K562 (cell line): ENCODE results near the gene ACO2. TPM values are rescaled to one million over a fixed set of nuclear protein-coding genes. Genes with fewer than 3 reads are reported as not detected.
A peak's percentile ranks its signal among the peaks of the same experiment; 100 is the strongest.

ENCODE experiments used
- ATAC-seq: fragments of 200-7000 bp; cut with Tn5 transposase; 3 replicates; pipeline ENCODE4 v1.9.1; 2020; ENCODE audit warnings: moderate library complexity
- BruUV-seq: library from RNA; stranded (reverse); fragments of 400-500 nt; replicated peaks from 2 replicates; lab custom pipeline; 2021; lab: Mats Ljungman, UMichigan
- CTCF ChIA-PET: fragments of 300-600 bp; formaldehyde crosslinking; extraction: SDS; loops from one replicate; lab custom pipeline; 2021; ENCODE audit warnings: low intra/inter-chr PET ratio; lab: Yijun Ruan, JAX
- POLR2A ChIA-PET: fragments of 300-600, 350-650 bp; sonication (Branson Sonifier 250); formaldehyde crosslinking; extraction: SDS; loops from one replicate; lab custom pipeline; 2021; ENCODE audit warnings: antibody characterized with exemption, inconsistent platforms; lab: Yijun Ruan, JAX
- DNase-seq, 4 experiments: peaks; one replicate each; pipeline versions ENCODE4 v3.0.0 to v3.0.0-alpha.2; 2011 to 2018; ENCODE audit warnings: low spot score in 3 of 4, mixed read lengths in 3 of 4; ENCODE audit errors: extremely low read depth in 1 of 4
- FAIRE-seq: peaks from 2 replicates; lab custom pipeline; 2011; peaks lifted over from hg19 to GRCh38; lab: Jason Lieb, UNC
- H2AFZ ChIP-seq: 2 replicates; pipeline ENCODE4 v1.6.0; 2011; ENCODE audit warnings: low read depth, low read length, control low read depth, inconsistent platforms
- H3K27ac ChIP-seq: fragments of 200-600 bp; 3 replicates; pipeline ENCODE4 v1.8.0; 2011; ENCODE audit warnings: low read depth, mild to moderate bottlenecking, control low read depth, inconsistent platforms, low read length, moderate library complexity, mixed read lengths; ENCODE audit errors: extremely low read depth
- H3K27me3 ChIP-seq, 2 experiments: fragments of 300-600 bp in 1 of 2; 2 replicates in 1 of 2; 3 replicates in 1 of 2; pipeline versions ENCODE4 v1.6.0 to v1.8.0; 2011; ENCODE audit warnings: inconsistent platforms in 2 of 2, low read length in 2 of 2, mild to moderate bottlenecking in 1 of 2, mixed read lengths in 1 of 2, moderate library complexity in 1 of 2; ENCODE audit not compliant: control insufficient read depth in 2 of 2, insufficient read depth in 2 of 2
- H3K36me3 ChIP-seq: fragments of 300-600 bp; 3 replicates; pipeline ENCODE4 v1.8.0; 2011; ENCODE audit warnings: mild to moderate bottlenecking, low read length, inconsistent platforms; ENCODE audit not compliant: control insufficient read depth, insufficient read depth
- H3K4me1 ChIP-seq, 2 experiments: fragments of 200-600 bp in 1 of 2; replicated peaks in 1 of 2; 2 replicates in 1 of 2; 3 replicates in 1 of 2; pipeline versions ENCODE4 v1.5.1 to v1.8.0; 2011; ENCODE audit warnings: inconsistent platforms in 2 of 2, low read length in 2 of 2, mild to moderate bottlenecking in 1 of 2, mixed read lengths in 1 of 2, moderate library complexity in 1 of 2; ENCODE audit not compliant: control insufficient read depth in 2 of 2, insufficient read depth in 2 of 2
- H3K4me2 ChIP-seq: 2 replicates; pipeline ENCODE4 v1.6.1; 2011; ENCODE audit warnings: low read length, control low read depth, inconsistent platforms, mixed read lengths; ENCODE audit not compliant: insufficient read depth
- H3K4me3 ChIP-seq: fragments of 200-600 bp; sonication (generic), shearing (Covaris generic); 2 replicates; pipeline ENCODE4 v1.5.1; 2016; ENCODE audit warnings: control low read depth, inconsistent platforms
- H3K79me2 ChIP-seq: fragments of 200-600 bp; 3 replicates; pipeline ENCODE4 v1.8.0; 2011; ENCODE audit warnings: low read length, inconsistent platforms; ENCODE audit not compliant: control insufficient read depth, insufficient read depth
- H3K9ac ChIP-seq, 2 experiments: 2 replicates each; pipeline versions ENCODE4 v1.6.0 to v1.6.1; 2011; ENCODE audit warnings: low read depth in 2 of 2, low read length in 2 of 2, control low read depth in 1 of 2, inconsistent platforms in 1 of 2, mild to moderate bottlenecking in 1 of 2, mixed read lengths in 1 of 2; ENCODE audit not compliant: insufficient read depth in 1 of 2
- H3K9me1 ChIP-seq: one replicate; pipeline ENCODE4 v1.6.0; 2011; ENCODE audit warnings: inconsistent platforms, mild to moderate bottlenecking, low read length, moderate library complexity; ENCODE audit not compliant: control insufficient read depth, insufficient read depth
- H3K9me3 ChIP-seq: replicated peaks from 2 replicates; pipeline ENCODE4 v1.5.1; 2011; ENCODE audit warnings: low read depth, low read length, inconsistent platforms; ENCODE audit not compliant: control insufficient read depth, insufficient read depth
- H4K20me1 ChIP-seq: replicated peaks from 2 replicates; pipeline ENCODE4 v1.6.1; 2011; ENCODE audit warnings: low read length, inconsistent platforms, mixed read lengths; ENCODE audit not compliant: control insufficient read depth, insufficient read depth
- CCNT2 ChIP-seq: IDR thresholded peaks from 2 replicates; pipeline ENCODE4 v1.6.1; 2011; ENCODE audit warnings: borderline replicate concordance, low read depth, mild to moderate bottlenecking, moderate library complexity, mixed read lengths, low read length; ENCODE audit not compliant: insufficient read length; ENCODE audit errors: extremely low read depth
- CREB1 ChIP-seq, 2 experiments: sonication (generic) in 1 of 2; formaldehyde crosslinking in 1 of 2; IDR thresholded peaks; 2 replicates each; pipeline versions ENCODE4 v1.6.1 to v1.8.0; 2012 to 2022; ENCODE audit warnings: inconsistent platforms in 1 of 2, mild to moderate bottlenecking in 1 of 2, missing genetic modification reagents in 1 of 2, moderate library complexity in 1 of 2
- ETV5 ChIP-seq: sonication (generic); formaldehyde crosslinking; IDR thresholded peaks from 2 replicates; pipeline ENCODE4 v1.4.0; 2020; ENCODE audit warnings: low read depth, mild to moderate bottlenecking, missing genetic modification reagents
- HEY1 ChIP-seq: fragments of 250-450 bp; sonication (Bioruptor Pico); IDR thresholded peaks from 2 replicates; pipeline ENCODE4 v1.5.0; 2020; ENCODE audit warnings: mild to moderate bottlenecking, moderate library complexity, borderline replicate concordance
- ILK ChIP-seq: fragments of 450-650 bp; IDR thresholded peaks from 2 replicates; pipeline ENCODE4 v1.6.1; 2016; ENCODE audit warnings: missing genetic modification characterization, low read depth, mild to moderate bottlenecking, missing compliant biosample characterization, moderate library complexity, borderline replicate concordance
- MEF2D ChIP-seq: conservative IDR thresholded peaks from 2 replicates; pipeline ENCODE4 v1.6.1; 2016; ENCODE audit warnings: low read depth, missing genetic modification characterization, missing compliant biosample characterization
- POLR3G ChIP-seq: IDR thresholded peaks from 2 replicates; pipeline ENCODE4 v1.6.1; 2011; ENCODE audit not compliant: insufficient read length, insufficient replicate concordance; ENCODE audit errors: extremely low read depth
- SETDB1 ChIP-seq: IDR thresholded peaks from one replicate; pipeline ENCODE4 v1.6.1; 2012; ENCODE audit warnings: low read length, control low read depth, inconsistent platforms
- SIRT6 ChIP-seq: IDR thresholded peaks from one replicate; pipeline ENCODE4 v1.6.1; 2012; ENCODE audit warnings: low read depth, mild to moderate bottlenecking, control low read depth, inconsistent platforms, low read length, moderate library complexity
- TCFL5 ChIP-seq: fragments of 250-450 bp; sonication (Bioruptor Pico); conservative IDR thresholded peaks from 2 replicates; pipeline ENCODE4 v1.6.1; 2021; ENCODE audit warnings: mild to moderate bottlenecking, moderate library complexity, matching md5 sums
- ZKSCAN8 ChIP-seq: fragments of 200-800 bp; sonication (Bioruptor generic); IDR thresholded peaks from 2 replicates; pipeline ENCODE4 v1.6.1; 2016; ENCODE audit warnings: missing genetic modification characterization, missing compliant biosample characterization
- ZNF140 ChIP-seq: fragments of 250-450 bp; sonication (Bioruptor Pico); IDR thresholded peaks from 2 replicates; pipeline ENCODE4 v1.8.0; 2021; ENCODE audit warnings: moderate library complexity, mild to moderate bottlenecking, inconsistent platforms
- ZNF174 ChIP-seq: fragments of 250-450 bp; sonication (Bioruptor Pico); IDR thresholded peaks from 2 replicates; pipeline ENCODE4 v1.4.0; 2020; ENCODE audit warnings: mild to moderate bottlenecking
- WGBS: fragments of 100-300 bp; shearing (Covaris generic); methylation state at CpG from one replicate; pipeline ENCODE4 v1.1.6; 2016; ENCODE audit warnings: low coverage, mixed read lengths; ENCODE audit not compliant: insufficient coverage; ENCODE audit errors: missing lambda C conversion rate; 5-methylcytosine and 5-hydroxymethylcytosine counted together
- in situ Hi-C: fragments of 300-500 bp; cut with MboI; formaldehyde crosslinking; loops from 4 replicates; pipeline ENCODE4 v1.15.0; 2018; ENCODE audit warnings: inconsistent platforms, mixed read lengths
- intact Hi-C: fragments of 100-400 bp; cut with micrococcal nuclease; formaldehyde crosslinking; loops from 2 replicates; pipeline ENCODE4 v1.14.2; 2022
- polyA plus RNA-seq, 8 experiments: library from polyadenylated mRNA; depleted of rRNA in 4 of 8; stranded (reverse) in 5 of 8; unstranded in 3 of 8; fragments of >200 nt; fragmentation: Nextera tagmentation in 2 of 8; fragmentation: Illumina TruSeq in 1 of 8; extraction: Ambion mirVana in 2 of 8; extraction: Trizol in 1 of 8; gene quantifications; 2 replicates each; pipeline versions ENCODE4 v1.2.1 to v1.2.3, GENCODE V29; 2011 to 2014; ENCODE audit warnings: inconsistent platforms in 1 of 8, missing spikeins in 1 of 8
- total RNA-seq, 7 experiments: library from RNA; depleted of rRNA in 6 of 7; stranded (reverse); fragments of >200 nt in 6 of 7; fragmentation: Illumina TruSeq in 2 of 7; extraction: Trizol in 2 of 7; gene quantifications; 2 replicates each; pipeline versions ENCODE4 v1.2.1 to v1.2.3, GENCODE V29; 2011 to 2021; ENCODE audit warnings: low replicate concordance in 1 of 7
- TF ChIP-seq, protein P1 (sequence below): fragments of 150-350 bp; conservative IDR thresholded peaks from 2 replicates; pipeline ENCODE4 v1.6.1; 2014; ENCODE audit warnings: low read length
- TF ChIP-seq, protein P2 (sequence below): fragments of 250-450 bp; sonication (Bioruptor Pico); IDR thresholded peaks from 2 replicates; pipeline ENCODE4 v1.5.1; 2021; ENCODE audit warnings: mild to moderate bottlenecking
- TF ChIP-seq, protein P3 (sequence below): fragments of 250-450 bp; sonication (Bioruptor Pico); IDR thresholded peaks from 2 replicates; pipeline ENCODE4 v1.8.0; 2021; ENCODE audit warnings: moderate library complexity, mild to moderate bottlenecking, inconsistent platforms

The ACO2 gene
- total and polyA plus RNA-seq, 9 of the 15 experiments (the other 6 are each of a cell fraction or from before 2014, with no cell fraction given), result 16.2 to 119 (median 43.2) TPM

DNA sequence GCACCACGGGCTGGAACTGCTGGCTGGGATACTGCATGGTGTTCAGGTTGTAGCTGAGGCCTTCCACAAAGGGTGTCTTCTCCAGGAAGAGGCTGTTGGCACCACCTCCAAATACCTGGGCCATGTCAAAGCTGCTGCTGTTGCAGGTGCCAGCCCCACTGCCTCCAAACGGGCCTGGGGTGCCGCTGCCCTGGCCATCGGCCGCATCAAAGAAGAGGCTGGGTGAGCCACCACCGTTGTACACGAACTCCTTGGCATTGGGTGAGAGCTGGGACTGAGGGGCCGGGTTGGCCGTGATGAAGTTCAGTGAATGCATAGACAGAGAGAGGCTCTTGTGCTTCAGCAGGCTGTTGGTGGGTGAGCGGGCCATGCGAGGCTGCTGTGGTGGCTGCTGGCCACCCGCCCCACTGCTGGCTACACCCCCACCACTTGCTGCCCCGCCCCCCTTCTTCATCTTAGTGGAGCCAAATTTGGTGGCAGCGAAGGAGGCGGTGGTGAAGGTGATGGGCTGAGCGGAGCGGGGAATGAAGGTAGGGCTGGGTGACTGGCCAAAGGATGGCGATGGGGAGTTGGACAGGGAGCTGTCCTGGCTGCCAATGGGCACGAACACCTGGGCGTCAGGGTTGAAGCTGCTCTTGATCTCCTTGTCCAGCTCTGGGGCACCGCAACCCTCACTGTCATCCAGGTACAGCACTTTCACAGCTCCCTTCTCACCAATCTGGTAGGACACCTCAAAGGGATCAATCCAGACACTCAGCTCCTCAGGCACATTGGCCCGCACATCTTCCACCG, 32.4 kb upstream of the ACO2 start:
- peaks cover 52% of the 10 kb centered on the region; the same call in 2 of the 3 replicates for H3K36me3 ChIP-seq
- no peak overlapping the region; a peak in 1 of 4 replicates for H3K9ac ChIP-seq
- no peak overlapping the region for H3K4me3 ChIP-seq
- H3K79me2 ChIP-seq, result peaks cover 22% of the 10 kb centered on the region
- FAIRE-seq, result no peak
- H3K27me3 ChIP-seq, result no peaks in the 10 kb centered on the region
- WGBS, result 97% methylated on average over 12 of the region's 23 CpGs
- no peak overlapping the region for H2AFZ ChIP-seq
- peak in 2 of 4 experiments; percentile 32 to 33 for DNase-seq
- in situ Hi-C loops (no loop called here), intact Hi-C loops (no loop called here)
- no peak overlapping the region for H3K4me2 ChIP-seq
- no peaks in the 10 kb centered on the region for H3K9me1 ChIP-seq
- TF ChIP-seq ILK, result no peak
- TF ChIP-seq, protein P1, sequence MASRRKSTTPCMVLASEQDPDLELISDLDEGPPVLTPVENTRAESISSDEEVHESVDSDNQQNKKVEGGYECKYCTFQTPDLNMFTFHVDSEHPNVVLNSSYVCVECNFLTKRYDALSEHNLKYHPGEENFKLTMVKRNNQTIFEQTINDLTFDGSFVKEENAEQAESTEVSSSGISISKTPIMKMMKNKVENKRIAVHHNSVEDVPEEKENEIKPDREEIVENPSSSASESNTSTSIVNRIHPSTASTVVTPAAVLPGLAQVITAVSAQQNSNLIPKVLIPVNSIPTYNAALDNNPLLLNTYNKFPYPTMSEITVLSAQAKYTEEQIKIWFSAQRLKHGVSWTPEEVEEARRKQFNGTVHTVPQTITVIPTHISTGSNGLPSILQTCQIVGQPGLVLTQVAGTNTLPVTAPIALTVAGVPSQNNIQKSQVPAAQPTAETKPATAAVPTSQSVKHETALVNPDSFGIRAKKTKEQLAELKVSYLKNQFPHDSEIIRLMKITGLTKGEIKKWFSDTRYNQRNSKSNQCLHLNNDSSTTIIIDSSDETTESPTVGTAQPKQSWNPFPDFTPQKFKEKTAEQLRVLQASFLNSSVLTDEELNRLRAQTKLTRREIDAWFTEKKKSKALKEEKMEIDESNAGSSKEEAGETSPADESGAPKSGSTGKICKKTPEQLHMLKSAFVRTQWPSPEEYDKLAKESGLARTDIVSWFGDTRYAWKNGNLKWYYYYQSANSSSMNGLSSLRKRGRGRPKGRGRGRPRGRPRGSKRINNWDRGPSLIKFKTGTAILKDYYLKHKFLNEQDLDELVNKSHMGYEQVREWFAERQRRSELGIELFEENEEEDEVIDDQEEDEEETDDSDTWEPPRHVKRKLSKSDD, result no peak
- TF ChIP-seq CREB1 (IDR thresholded peaks at IDR 0.05), result no peak
- TF ChIP-seq CREB1 (CRISPR knock-in tag; IDR thresholded peaks at IDR 0.05), result no peak
- TF ChIP-seq, protein P2, sequence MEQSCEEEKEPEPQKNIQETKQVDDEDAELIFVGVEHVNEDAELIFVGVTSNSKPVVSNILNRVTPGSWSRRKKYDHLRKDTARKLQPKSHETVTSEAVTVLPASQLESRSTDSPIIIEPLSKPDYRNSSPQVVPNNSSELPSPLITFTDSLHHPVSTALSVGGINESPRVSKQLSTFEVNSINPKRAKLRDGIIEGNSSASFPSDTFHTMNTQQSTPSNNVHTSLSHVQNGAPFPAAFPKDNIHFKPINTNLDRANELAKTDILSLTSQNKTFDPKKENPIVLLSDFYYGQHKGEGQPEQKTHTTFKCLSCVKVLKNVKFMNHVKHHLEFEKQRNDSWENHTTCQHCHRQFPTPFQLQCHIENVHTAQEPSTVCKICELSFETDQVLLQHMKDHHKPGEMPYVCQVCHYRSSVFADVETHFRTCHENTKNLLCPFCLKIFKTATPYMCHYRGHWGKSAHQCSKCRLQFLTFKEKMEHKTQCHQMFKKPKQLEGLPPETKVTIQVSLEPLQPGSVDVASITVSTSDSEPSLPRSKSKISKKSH (CRISPR knock-in tag), result no peak
- TF ChIP-seq, protein P3, sequence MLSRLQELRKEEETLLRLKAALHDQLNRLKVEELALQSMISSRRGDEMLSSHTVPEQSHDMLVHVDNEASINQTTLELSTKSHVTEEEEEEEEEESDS (CRISPR knock-in tag), result no peak
- TF ChIP-seq CCNT2, result no peak
- no peak for TF ChIP-seq HEY1 (CRISPR knock-in tag)
- no peak for TF ChIP-seq MEF2D (tag)
- no peak for TF ChIP-seq TCFL5 (CRISPR knock-in tag)
- no peak for TF ChIP-seq POLR3G
- no peak for TF ChIP-seq ZNF174 (CRISPR knock-in tag)
- TF ChIP-seq SETDB1, result no peak
- no peak for TF ChIP-seq SIRT6
- no peak for TF ChIP-seq ZKSCAN8 (CRISPR knock-in tag)
- no peak for TF ChIP-seq ETV5 (CRISPR knock-in tag)
- no peak for TF ChIP-seq ZNF140 (CRISPR knock-in tag)
- no TSS peak for BruUV-seq
- H3K4me1 ChIP-seq, result peaks cover 0 to 8% of the 10 kb centered on the region in 2 experiments; a peak in 2 of 5 replicates
- no peaks in the 10 kb centered on the region for H3K9me3 ChIP-seq
- H4K20me1 ChIP-seq, result no peaks in the 10 kb centered on the region; the same call in 1 of the 2 replicates
- H3K27ac ChIP-seq, result no peak overlapping the region
- ChIA-PET CTCF (no interaction called here), POLR2A (interaction anchor here (0.8 to 1.2 kb wide), 3 partner anchors 10 to 43 kb away, joined by 3 to 4 read pairs (median 3); partner anchors contain the start of gene TOB2)
- ATAC-seq, result no peak
